CD4-positive, alpha-beta T cell treated with Interferon alpha-2 for 1 hour (primary cell): ENCODE measurements around the gene TBC1D16.
A peak's percentile ranks its signal among the peaks of the same experiment; 100 is the strongest.
"Not testable (repeated sequence)": the region's sequence is repeated elsewhere in the genome, so short reads cannot be mapped to it uniquely, and the experiment has no call there.

Experiments used
- DNase-seq, 2 donors: peaks; one replicate each; pipeline ENCODE4 v3.0.0-alpha.2; 2020 to 2022

The TBC1D16 gene

DNA sequence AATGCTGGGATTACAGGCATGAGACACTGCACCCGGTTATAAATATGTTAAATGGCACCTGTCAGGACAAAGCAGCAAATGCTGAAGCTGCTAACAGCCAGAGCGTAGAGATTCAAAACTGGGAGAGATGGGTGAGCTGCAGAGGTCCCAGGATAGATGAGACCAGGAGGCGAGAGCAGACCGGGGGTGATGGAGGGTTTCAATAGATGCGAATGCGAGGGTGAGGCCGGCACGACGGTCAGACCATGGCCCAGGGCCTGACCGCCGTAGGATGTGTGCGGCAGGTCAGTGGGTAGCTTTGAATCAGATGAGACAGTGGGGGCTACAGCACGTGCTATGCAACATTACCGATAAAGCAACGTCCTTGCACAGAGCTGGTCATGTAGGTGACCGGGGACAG is 15.0 kb upstream of the TBC1D16 start:
- DNase-seq = no peak

DNA sequence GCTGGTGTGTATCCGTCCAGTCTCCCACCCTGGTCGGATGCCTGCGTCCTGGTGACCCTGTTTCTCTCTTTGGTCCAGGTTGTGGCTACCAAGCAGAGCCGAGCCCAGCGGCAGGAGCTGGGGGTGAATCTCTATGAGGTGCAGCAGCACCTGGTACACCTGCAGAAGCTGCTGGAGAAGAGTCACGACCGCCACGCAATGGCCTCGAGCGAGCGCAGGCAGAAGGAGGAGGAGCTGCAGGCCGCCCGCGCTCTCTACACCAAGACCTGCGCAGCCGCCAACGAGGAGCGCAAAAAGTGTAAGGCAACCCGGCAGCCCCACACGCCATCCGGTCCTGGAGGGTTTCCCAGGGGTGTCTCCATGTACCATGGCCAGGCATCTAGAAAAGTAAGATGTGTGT is 14.3 kb upstream of the TBC1D16 start:
- no peak for DNase-seq

DNA sequence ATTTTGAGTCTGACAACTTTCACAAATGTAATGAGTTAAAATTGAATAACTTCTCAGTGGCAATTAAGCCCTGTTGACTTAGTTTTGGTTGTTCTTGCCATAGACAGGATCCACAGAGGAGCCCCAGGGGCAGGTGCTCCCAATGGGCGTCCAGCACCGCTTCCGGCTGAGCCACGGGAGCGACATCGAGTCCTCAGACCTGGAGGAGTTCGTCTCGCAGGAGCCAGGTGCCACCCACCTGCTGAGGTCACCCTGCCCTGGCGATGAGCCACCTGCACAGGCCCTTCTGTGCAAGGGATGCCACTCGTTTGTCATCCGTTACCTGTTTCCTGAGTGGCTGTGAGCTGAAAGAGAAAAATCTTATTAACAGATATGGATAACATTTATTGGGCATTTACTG is 11.5 kb upstream of the TBC1D16 start:
- DNase-seq = no peak

DNA sequence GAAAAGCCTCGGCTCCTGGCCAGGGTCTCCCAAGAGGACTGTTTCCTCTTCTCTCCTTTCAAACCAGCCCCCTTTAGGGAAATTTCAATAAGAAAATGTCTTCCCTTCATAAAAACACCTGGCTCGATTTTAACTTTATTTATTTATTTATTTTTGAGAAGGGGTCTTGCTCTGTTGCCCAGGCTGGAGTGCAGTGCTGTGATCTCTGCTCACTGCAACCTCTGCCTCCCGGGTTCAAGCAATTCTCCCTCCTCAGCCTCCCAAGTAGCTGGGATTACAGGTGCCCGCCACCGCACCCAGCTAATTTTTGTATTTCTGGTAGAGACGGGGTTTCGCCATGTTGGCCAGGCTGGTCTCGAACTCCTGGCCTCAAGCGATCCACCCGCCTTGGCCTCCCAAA is 11.0 kb upstream of the TBC1D16 start:
- not testable (repeated sequence) for DNase-seq

DNA sequence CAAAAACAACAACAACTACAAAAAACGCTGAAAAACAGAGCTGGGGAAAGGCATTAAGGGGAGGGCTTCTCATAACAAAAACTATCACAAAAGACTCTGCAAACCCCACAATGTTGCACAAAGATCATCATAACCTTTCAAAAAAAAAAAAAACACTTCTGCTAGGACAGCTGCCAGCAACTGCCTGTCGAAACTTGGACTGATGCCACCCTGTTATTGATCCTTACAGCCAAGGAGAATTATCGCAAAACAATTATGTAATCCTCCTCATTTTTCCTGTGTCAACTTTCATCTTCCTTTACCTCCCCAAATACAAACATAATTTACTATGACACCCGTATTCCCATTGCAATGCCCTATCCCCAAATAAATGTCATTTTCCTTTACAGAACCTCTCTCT is 10.0 kb upstream of the TBC1D16 start:
- DNase-seq = no peak

DNA sequence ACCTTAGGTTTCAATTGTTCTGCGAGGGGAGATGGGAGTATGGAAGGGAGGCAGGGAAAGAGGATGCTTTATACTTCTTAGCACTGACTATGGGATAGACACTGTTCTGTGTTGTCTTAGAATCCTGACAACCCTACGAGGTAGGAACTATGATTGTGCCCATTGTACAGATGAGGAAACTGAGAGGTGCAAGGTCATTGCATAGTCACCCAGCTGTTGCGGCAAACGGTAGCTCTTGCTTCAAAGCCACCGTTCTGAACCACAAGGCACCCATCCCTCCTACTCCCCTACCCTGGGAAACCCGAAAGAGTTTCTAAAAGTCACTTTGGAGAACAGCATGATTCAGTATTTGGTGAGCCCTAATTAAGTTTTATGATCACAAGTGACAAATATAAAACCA is 8.3 kb upstream of the TBC1D16 start:
- no peak for DNase-seq

DNA sequence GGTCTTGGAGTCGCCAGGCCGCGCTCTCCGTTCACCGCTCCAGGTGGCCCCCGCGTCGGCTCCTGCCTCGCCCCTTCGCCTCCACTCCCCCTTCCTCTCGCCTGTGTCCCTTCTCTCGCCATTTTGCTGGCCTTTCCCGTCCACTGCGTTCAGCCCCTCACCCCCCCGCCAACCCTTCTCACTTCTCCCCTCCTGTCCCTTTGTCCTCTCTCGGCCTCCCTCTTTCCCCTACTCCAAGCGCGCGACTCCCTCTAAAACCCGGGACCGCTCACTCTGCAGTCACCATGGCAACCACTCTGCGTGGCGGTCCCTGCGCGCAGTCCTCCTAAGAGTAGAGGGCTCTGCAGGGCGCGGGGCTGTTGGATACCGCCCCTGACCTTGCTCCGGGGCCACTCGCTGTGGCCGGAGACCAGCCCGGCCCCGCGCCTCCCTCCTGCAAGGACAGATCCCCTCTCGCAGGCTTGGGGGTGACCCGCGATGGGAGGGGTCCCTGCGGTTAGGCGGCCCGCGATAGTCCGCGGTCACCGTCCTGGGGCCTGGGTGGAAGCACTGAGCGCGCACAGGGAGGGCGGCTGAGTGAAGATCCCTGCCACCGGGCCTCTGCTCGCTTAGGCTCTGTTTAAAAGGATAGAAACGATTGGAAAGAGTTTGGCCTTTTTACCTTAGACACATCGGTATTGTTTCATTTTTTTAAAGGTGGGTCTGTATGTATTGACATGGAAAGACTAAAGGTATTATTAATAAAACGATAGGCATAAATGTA is 1.2 kb upstream of the TBC1D16 start:
- DNase-seq = peak; percentile 24 to 43

DNA sequence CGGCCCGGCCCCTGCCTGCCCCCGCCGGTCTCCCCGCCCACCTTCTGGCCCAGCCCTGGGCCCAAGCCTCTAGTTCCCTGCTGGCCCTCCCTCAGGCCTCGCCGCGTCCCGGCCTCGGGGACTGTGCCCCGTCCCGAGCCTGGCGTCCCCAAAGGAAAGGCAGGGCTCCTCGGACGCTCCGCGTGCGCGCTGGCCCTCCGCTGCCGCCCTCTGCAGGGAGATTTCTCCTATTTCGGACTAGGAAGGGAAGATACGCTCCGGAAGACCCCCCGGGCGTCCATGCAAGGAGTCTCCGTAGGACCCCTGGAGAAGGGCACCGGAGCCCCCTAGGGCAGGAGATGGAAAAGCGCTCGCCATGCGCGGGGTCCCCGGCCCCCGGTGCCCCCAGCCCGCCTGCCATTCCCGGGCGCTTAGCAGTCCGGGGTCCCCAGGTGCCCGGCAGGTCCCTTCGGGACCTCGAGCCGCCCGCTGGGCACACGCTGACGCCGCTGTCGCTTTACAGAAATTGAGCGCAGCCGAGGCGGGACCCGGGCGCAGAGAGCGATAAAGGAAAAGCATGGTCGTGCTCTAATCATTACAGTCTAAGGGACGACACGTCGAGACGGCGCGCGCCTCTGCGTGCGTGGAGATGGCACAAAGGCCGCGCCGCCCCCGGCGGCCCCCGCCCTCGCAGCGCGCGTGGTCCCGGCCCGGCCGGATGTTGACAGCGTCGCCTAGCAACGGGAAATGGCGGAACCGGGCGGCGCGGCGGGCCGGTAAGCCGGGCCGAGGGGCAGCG is 454 bp upstream of the TBC1D16 start, which contains the start of gene CCDC40:
Gene CCDC40, plus strand, starts transcription at position 706 of the 778 bp plus-strand sequence. Its CDS starts 21 bp downstream, at position 727.
- peak; percentile 84 to 86 for DNase-seq

DNA sequence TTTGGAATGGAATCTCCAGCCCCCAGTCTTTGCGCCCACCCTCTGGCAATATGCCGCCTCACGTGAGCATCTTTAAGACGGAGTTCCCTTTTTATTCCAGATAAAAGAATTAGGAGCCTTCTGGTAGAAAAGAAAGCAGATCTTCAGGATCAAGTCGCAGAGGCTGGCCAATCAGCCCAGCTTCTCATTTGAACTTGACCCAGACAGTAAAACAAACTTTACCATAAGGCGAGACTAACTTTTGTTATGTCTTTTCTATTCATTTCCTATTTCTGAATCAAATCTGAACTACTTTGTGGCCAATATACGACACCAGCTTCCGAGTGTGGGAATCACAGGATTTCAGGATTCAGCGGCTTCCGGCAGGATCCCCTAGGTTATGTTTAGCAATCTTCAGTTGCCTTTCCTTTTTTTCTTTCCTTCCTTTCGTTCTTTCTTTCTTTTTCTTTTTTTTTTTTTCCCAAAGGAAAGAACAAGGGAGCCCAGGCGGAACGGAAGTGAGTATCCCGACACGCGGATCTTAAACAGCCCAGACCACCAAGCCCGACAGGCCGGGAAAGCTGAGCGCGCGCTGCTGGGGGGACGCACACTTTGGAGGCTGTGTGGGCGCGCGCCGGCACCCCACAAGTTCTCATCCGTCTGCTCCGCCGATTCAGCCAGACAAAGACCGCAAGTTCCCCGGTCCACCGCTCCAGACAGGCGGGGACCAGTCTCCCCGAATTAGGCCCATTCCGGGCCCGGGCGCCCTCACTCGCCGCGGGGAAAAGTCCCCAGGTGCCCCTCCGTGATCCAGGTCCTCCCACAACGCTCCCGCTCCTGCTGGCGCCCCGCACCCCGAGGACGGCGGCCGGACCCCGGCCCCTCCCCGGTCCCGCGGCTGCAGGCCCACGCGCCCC is 633 bp downstream of the TBC1D16 start:
- DNase-seq = peak; percentile 57 to 66

DNA sequence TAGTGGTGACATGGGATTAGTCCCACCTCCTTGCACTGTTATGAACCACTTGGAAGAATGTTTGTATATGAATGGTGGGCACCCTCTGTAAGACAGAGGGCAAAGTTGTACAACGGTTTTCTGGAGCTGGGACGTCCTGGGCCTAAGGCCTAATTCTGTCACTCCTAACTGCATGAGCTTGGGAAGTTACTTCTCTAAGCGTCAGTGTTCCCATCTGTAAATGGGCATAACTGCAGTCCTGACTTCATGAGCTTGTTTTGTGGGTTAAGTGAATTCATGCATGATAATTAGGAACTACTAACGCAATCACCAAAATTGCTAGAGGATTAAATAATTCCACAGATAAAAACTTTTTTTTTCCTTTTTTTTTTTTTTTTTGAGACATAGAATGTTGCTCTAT is 1.8 kb downstream of the TBC1D16 start:
- DNase-seq = no peak

DNA sequence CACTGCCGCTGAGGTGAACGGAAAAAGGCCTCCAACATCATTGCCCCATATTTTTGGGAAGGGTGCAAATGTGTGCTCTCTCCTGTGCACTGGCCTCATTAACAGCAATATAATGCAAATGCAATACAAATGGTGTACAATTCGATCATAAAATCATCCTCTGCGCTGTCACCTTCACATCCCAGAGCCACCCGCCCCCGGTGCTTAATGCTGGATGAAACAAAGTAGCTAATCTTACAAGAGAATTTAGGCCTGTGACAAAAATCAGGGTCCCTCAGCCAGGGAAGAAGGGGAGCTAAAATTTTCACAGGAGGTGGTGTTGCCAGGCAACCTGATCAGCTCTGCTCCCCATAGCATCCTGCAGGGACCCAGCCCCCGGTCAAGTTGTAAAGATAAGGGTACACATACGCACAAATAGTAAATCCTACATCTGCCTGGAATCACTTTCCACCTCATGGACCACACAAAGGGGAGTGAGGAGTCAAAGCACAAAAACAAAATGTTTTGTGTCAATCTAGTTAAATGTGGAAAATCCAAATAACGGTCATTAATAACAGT is 3.0 kb downstream of the TBC1D16 start:
- no peak for DNase-seq

DNA sequence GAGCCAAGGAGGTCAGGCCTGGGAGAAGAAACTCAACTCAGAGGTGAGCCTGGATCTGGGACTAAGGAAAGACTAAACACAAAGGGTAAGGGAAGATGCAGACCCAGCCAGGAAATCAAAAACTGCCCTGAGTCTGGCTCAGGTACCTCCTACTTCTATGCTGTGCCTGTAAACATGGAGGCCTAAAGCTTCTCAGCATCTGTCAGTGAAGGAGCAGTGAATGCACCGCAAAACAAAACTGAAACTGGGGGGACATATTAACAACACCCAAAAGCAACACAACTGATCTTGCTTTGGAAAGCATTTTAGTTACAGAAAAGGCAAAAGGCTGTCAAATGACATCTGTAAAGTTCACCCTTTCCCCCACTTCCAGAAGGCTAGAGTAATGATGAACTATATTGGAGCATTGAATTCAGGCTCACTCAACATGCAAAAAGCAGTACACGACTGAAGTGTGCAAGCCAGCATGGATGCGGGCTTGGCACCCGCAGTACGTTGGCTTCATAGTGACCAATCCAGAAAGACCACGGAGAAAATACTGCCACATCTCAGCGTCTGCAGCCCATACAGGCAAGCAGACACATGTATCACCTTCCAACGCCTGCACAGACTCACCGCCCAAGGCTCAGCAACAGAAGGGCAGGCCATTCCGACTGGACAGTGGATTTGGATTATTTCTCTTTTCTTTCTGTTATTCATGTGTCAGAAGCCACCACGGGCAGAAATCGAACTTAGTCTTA is 3.8 kb downstream of the TBC1D16 start:
- no peak for DNase-seq

DNA sequence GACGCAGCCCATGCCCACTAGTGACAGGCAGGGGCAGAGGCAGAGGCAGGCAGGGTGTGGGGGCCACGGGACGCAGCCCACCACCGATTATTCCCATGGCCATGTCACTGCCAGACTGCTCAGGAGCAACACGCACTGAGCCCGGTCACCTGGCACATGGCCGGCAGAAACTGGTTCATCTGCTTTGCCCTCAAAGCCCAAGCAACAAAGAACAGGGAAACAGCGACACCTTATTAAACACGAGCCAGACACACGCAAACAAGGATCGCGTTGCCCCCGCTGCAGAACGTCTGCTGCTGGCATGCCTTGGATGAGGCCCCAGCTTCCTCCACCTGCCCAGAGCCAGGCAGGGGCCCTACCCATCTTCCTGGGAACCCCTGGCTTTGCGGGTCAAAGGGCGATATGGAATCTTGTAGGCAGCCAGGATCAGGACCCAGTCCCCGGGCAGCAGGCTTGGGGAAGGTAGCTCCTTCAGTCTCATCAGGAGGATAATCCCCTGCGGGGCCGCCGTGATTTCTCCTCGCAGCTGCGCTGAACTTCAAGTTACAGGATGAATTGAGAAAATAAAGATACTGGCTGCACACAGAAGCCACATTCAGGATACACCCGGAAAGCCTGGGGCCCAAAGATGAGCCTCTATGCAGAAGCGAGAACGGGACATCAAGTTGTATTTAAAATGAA is 4.8 kb downstream of the TBC1D16 start:
- no peak for DNase-seq

DNA sequence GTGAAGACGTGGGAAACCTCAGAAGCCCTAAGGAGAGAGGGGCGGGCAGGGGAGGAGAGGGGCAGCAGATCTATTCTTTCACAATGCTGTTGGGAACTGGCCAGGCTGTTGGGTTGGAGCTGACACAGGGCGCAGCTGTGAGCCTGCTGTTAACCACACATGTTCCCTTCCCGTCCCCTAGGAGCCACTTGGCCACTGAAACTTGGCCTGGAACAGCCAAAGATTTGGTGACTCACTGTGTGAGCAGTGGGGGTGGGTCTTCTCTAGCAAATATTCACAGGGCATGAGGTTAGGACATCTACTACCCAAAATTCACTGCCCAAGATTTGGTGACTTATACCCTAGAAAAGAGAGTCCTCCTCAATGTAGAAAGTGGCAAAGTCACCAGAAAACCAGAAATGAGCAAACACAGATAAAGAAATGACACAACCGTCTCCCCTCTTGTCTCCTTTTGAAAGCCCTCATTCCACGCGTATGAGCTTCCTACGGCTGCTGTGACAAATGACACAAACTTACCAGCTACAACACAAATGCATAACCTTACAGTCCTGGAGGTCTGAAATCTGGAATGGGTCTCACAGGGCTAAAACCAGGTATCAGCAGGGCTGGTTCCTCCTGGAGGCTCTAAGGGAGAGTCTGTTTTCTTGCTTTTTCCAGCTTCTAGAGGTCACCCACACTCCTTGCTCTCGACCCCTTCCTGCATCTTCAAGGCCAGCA is 6.3 kb downstream of the TBC1D16 start:
- no peak for DNase-seq

DNA sequence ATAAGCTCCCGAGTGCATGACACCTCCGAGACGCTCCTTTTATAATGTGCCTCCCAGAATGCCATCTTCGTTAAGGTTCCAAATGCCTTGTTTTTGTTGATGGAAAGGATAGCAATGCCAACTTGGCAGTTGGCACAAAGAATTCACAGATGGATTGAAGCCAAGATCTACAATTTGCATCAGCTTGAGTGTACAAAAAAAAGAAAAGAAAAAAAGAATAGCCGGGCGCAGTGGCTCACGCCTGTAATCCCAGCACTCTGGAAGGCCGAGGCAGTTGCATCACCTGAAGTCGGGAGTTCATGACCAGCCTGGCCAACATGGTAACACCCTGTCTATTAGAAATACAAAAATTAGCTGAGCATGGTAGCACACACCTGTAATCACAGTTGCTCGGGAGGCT is 7.6 kb downstream of the TBC1D16 start:
- DNase-seq = no peak

DNA sequence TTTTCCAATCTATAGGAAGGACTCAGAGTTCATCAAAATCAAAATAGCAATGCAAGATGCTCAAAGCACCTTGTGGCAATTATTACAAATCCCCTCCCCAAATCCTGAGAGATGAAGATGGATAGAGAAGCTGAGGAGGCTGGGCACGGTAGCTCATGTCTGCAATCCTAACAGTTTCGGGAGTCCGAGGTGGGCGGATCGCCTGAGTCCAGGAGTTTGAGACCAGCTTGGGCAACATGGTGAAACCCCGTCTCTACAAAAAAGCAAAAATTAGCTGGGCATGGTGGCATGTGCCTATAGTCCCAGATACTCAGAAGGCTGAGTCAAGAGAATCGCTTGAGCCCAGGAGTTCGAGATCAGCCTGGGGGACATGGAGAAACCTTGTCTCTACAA is 8.6 kb downstream of the TBC1D16 start:
- DNase-seq = no peak

DNA sequence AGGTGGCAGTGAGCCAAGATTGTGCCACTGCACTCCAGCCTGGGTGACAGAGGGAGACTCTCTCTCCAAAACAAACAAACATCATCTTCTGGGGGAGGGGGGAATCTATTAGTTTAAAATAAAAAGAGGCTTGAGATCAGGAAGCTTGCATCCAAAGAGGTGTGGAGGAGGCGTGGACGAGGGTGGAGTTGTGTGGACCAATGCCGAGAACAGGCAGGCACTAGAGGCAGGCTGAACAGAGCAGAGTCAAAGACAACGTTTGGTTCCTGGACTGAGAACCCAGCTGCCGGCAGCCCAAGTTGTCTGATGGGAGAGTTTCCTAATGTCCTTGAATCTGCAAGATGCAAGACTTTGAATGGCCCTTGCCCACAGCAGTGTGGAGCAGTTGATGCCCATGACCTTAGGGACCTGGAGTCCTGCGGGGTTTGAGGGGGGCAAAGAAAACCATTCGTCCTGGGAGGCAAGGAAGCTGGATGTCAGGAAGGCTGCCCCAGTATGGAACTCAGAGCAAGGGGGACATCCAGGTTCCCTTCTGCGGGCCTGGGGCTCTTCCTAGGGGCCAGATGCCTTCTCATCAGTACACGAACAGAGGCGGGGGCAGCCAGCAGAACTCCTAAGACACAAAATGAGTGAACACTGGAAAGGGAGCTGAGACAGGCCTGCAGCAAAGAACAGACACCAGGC is 9.2 kb downstream of the TBC1D16 start:
- DNase-seq = no peak

DNA sequence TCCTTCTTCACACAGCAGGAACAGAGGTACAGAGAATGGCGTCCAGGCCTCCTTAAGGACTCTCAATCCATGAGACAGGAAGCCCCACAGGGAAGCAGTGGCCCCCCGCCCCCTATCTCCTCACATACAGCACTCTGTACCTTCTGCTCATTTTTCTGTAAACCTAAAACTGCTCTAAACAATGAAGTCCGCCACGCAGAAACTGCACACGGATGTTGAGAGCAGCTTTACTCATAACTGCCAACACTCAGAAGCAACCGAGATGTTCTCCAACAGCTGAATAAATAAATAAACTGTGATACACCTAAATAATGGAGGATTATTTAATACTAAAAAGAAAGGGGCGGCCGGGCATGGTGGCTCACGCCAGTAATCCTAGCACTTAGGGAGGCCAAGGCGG is 9.9 kb downstream of the TBC1D16 start:
- no peak for DNase-seq

DNA sequence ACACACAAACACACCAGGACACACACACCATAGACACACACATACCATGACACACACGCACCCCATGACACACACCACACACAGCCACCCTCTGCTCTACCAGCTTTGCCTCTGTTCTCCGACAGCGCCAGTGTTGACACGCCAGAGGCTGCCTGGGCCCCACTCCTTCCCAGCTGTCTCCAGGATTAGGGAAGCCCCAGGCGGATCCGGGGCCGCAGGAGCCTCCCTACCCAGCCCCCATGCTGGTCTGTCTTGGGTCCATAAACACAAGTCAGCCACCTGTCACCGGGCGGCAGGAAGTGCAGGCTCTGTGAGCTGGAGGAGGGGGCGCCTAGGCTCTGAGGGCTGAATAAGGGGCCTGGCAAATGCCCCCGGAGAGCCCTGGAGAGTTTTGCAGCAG is 10.5 kb downstream of the TBC1D16 start:
- no peak for DNase-seq
